OCI-M1 (cell line): ENCODE results near the gene PCNP.

ENCODE experiments used
- DNase-seq: peaks from one replicate; lab custom pipeline; 2025; lab: John Stamatoyannopoulos, UW

PCNP gene

DNA sequence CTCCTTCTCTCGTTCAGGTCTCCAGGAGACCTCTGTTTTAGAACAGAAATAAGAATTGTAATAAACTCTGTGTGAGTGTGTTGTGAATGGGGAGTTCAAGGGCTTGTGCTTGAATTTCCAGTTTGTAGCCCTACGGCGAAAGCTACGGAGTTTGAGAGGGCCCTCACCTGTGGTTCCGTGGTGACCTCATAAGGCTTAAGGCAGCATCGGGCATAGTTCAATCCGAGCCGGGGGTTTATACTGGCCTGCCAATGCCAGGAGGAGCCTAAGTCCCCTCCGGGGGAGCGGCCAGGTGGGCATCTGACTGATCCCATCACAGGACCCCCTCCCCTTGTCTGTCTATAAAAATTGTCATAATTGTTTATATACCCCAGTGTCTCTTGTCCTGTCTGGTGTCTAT is 59.2 kb downstream of the PCNP start:
- no peak for DNase-seq

DNA sequence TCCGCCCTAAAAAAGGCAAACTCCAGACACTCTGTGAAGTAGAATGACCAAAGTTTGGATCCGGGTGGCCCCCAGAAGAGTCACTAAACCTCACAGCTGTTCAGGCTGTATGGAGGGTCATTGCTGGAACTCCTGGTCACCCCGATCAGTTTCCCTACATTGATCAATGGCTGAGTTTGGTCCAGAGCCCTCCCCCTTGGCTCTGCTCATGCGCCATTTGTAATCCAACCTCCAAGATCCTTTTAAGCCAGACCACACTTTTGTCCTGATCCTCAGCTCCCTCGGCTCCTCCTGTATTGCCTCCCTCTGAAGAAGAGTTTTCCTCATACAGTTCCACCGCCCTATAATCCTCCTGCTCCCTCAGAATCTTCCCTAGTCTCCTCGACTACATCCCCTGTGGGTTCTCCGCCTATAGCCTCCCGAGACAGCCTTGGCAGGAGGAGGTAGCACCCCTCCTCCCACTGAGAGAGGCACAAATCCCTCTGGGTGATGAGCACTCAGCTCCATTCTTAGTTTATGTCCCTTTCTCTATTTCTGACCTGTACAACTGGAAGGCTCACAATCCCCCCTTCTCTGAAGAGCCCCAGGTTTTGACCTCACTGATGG is 60.7 kb downstream of the PCNP start:
- DNase-seq, result no peak

DNA sequence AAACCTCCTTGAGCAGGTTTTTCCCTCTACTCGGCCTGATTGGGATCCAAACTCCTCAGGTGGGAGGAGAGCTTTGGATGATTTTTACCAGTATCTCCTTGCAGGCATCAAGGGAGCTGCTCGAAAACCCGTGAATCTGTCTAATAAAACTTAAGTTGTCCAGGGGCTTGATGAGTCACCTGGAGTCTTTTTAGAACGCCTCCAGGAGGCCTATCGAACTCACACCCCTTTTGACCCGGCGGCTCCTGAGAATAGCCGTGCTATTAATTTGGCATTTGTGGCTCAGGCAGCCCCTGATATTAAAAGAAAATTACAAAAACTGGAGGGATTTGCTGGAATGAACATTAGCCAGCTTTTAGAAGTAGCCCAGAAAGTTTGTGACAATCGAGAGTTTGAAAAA is 61.4 kb downstream of the PCNP start:
- no peak for DNase-seq

DNA sequence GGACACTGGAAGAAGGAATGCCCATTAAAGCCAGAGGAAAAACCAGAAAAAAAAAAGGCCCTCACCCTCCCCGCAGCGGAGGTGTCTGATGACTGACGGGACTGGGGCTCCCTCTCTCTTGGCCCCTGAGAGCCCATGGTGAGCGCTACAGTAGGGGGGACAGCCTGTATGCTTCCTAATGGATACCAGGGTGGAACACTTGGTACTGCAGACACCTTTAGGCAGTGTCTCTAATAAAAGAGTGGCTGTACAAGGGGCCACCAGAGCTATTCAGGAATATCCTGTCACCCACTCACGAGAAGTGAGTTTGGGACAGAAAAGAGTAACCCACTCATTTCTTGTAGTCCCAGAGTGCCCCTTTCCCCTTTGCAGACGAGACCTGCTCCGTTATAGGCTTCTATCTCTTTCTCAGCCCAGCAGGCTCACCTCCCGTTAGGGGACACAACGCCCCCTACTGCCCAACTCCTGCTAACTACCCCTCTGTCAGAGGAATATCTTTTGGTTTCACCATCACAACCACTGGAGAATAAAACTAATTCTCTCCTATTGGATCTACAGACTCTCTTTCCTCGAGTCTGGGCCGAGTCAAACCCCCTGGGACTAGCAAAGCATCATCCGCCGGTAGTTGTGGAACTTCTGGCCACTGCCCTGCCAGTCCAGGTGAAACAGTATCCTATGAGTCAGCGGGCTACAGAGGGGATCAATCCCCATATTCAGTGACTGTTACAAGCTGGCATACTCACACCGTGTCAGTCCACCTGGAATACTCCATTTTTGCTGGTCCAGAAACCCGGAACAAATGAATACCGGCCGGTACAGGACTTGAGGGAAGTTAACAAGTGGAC is 62.2 kb downstream of the PCNP start:
- peak; percentile 90 for DNase-seq

DNA sequence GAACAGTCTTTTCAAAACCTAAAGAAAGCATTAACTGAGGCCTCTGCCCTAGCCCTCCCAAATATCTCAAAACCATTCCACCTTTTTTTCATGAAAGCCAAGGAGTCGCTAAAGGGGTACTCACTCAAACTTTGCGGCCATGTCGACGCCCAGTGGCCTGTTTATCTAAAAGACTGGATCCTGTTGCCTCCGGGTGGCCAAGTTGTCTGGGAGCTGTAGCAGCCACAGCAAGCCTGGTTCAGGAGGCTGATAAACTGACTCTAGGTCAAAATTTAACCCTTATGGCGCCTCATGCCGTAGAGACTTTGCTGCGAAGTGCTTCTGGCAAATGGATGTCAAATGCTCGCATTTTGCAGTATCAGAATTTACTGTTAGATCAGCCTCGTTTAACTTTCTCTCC is 63.5 kb downstream of the PCNP start:
- DNase-seq, result no peak

DNA sequence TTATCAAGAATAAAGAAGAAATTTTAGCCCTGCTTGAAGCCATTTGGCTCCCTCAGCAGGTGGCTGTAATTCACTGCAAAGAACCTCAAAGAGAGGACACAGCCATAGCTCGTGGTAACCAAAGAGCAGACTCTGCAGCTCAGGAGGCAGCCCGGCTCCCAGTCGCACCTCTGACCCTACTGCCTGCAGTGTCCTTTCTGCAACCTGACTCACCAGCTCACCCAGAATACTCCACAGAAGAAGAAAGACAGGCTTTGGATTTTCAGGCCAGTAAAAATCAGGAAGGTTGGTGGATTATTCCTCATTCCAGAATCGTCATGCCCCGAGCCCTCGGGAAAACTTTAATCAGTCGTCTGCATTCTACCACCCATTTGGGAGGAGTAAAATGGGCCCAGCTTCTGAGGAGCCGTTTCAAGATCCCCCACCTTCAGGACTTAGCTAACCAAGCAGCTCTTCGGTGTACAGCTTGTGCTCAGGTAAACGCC is 64.3 kb downstream of the PCNP start:
- peak; percentile 53 for DNase-seq

DNA sequence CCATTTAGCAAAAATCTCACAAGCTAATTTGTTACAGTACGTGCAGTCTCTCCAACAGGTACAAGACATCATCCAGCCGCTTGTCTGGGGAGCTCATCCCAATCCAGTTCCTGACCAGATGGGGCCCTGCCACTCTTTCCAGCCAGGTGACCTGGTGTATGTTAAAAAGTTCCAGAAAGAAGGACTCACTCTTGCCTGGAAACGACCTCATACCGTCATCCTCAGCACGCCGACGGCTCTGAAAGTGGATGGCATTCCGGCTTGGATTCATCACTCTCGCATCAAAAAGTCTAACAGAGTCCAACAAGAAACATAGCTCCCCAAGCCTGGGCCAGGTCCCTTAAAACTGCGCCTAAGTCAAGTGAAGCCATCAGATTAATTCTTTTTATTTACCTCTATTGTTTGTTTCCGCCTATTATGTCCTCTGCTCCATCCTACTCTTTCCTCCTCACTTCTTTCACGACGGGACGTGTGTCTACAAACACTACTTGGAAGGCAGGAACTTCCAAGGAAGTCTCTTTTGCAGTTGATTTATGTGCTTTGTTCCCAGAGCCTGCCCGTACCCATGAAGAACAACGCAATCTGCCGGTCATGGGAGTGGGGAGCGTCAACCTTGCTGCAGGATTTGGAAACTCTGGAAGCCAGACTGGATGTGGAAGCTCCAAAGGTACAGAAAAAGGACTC is 65.4 kb downstream of the PCNP start:
- DNase-seq, result no peak

DNA sequence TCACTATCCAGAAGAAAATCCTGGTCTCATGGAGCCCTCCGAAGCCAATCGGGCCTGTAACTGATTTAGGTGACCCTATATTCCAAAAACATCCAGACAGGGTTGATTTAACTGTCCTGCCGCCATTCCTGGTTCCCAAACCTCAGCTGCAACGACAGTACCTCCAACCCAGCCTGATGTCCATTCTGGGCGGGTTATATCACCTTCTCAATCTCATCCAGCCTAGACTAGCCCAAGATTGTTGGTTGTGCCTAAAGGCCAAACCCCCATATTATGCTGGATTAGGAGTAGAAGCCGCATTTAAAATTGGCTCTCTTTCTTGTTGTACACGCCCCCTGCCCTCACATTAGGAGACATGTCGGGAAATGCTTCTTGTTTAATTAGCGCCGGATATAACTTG is 66.3 kb downstream of the PCNP start:
- DNase-seq, result no peak

DNA sequence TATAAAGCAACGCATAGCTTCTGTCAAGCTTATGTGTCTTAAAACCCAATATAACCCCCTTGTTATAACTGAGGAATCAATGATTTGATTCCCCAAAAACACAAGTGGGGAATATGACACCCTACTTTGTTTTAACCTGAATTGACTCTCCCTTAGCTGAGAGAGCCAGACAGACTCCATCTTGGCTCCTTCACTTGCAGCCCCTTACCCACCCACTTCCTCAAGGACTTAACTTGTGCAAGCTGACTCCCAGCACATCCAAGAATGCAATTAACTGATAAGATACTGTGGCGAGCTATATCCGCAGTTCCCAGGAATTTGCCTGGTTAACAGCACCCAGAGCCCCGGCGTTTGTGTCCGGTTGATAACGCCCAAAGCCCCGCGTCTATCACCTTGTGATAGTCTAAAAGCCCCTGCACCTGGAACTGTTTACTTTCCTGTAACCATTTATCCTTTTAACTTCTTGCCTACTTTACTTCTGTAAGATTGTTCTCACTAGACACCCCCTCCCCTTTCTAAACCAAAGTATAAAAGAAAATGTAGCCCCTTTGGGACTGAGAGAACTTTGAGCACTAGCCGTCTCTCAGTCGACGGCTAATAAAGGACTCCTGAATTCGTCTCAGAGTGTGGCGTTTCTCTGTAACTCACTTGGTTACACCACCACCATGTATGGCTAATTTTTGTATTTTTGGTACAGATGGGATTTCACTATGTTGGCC is 67.6 kb downstream of the PCNP start:
- DNase-seq, result peak; percentile 83

DNA sequence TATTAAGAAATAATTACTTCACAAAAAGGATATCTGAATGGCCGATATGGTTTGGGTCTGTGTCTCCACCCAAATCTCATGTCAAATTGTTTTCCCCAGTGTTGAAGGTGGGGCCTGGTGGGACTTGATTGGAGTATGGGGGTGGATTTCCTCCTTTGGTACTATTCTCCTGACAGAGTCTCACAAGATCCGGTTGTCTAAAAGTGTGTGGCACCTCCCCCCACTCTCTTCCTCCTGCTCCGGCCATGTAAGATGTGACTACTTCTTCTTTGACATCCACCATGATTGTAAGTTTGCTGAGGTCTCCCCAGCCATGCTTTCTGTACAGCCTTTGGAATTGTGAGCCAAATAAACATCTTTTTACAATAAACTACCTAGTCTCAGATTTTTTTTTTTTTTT is 68.5 kb downstream of the PCNP start:
- peak; percentile 82 for DNase-seq

DNA sequence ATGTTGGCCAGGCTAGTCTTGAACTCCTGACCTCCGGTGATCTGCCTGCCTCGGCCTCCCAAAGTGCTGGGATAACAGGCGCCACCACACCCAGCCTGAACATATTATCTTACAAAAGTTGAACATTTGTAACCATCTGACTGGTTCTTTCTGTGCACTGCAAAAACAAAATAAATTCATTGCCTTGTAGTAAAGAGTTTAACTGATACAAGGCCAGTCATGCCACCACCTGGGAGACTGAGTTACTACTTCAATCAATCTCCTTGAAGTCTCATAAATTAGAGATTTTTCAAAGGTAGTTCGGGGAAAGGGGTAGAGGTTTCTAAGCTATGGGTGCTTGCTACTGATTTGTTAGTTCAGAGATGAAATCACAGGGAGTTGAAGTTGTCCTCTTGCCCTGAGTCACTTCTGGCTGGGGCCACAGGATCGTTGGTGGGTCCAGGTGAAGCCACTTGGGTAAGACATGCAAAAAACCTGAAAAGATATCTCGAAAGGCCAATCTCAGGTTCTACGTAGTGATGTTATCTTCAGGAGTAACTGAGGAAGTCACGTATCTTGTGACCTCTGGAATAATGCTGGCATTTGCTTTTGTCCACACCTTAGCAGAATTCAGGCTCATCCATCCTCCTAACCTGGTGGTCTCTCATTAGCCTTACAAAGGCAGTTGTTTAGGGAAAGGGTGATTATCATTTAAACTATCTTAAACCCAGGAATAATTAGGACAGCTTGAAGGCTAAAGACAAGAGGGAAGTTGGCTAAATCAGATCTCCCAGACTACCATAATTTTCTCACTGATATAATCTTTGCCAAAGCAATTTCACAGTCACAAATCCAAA is 69.2 kb downstream of the PCNP start:
- DNase-seq, result peak; percentile 47
